Measurements from ENCODE around the gene VPS9D1.
"Not testable (repeated sequence)": the region's sequence is repeated elsewhere in the genome, so short reads cannot be mapped to it uniquely, and the experiment has no call there.

The VPS9D1 gene

DNA sequence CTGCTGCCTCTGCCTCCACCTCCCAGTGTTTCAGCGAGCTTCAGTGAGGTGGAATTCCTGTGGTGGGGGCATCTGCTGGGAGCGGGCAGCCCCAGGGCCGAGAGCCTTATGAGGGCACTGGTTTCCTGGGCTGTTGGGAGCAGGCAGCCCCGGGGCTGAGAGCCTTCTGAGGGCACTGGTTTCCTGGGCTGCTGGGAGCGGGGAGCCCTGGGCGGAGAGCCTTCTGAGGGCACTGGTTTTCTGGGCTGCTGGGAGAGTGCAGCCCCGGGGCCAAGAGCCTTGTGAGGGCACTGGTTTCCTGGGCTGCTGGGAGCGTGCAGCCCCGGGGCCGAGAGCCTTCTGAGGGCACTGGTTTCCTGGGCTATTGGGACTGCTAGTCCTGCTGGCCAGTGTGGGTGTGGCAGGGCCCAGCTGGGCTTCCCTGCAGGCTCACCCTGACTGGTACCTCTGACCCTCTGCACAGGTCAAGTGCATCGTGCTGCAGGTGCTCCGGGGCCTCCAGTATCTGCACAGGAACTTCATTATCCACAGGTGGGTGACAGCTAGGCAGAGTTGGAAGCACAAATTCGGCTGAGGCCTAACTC lies 28.6 kb downstream of the VPS9D1 start:
- H3K27ac ChIP-seq (ENCODE audit: low read length): no peak overlapping the region

DNA sequence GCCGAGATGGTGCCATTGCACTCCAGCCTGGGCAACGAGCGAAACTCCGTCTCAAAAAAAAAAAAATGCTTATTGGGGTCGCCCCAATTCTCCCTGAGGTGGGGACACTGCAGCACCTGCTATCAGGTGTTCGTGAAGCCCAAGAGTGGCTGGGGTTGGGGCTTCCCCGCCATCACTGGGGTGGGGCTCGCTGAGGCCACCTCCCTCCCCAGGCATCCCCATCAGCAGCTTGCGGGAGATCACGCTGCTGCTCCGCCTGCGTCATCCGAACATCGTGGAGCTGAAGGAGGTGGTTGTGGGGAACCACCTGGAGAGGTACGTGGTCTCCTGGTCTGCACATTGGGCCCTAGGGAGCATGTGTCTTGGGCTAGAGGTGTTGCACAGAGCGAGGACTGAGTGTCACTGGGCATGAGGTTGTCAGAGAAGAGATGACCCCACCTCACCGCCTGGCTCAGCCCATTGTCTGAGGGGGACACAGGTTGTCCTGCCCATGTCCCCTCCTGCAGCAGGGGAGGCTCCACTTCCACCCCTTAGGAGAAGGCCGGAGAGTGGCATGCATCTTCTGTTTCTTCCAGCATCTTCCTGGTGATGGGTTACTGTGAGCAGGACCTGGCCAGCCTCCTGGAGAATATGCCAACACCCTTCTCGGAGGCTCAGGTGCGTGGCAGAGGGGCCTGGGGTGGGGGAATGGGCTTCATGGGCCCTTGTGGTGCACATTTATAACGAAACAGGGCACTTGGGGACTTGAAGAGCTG lies 29.3 kb downstream of the VPS9D1 start:
- Histone ChIP-seq H3K4me1 (ENCODE audit: low read length) (peaks cover 4% of the 10 kb centered on the region), H2AFZ (ENCODE audit: low read depth, low read length) (no peak overlapping the region), H3K36me3 (replicated peaks; ENCODE audit: low read depth, low read length) (peaks cover 23% of the 10 kb centered on the region), H4K20me1 (ENCODE audit: insufficient read depth, low read length) (0 out of 2 replicates have a peak, but pooled peaks cover 3% of the 10 kb centered on the region), H3K9me3 (ENCODE audit: insufficient read depth, low read length) (no peaks in the 10 kb centered on the region), H3K4me2 (ENCODE audit: low read length) (no peak overlapping the region), H3K27ac (ENCODE audit: low read length) (no peak overlapping the region), H3K9ac (ENCODE audit: low read length) (no peak overlapping the region), H3K27me3 (ENCODE audit: low read depth, low read length) (no peaks in the 10 kb centered on the region), H3K4me3 (ENCODE audit: low read length) (no peak overlapping the region), H3K79me2 (ENCODE audit: low read length) (peaks cover 18% of the 10 kb centered on the region)
- TF ChIP-seq, protein P1, sequence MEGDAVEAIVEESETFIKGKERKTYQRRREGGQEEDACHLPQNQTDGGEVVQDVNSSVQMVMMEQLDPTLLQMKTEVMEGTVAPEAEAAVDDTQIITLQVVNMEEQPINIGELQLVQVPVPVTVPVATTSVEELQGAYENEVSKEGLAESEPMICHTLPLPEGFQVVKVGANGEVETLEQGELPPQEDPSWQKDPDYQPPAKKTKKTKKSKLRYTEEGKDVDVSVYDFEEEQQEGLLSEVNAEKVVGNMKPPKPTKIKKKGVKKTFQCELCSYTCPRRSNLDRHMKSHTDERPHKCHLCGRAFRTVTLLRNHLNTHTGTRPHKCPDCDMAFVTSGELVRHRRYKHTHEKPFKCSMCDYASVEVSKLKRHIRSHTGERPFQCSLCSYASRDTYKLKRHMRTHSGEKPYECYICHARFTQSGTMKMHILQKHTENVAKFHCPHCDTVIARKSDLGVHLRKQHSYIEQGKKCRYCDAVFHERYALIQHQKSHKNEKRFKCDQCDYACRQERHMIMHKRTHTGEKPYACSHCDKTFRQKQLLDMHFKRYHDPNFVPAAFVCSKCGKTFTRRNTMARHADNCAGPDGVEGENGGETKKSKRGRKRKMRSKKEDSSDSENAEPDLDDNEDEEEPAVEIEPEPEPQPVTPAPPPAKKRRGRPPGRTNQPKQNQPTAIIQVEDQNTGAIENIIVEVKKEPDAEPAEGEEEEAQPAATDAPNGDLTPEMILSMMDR (IDR thresholded peaks at IDR 0.05; ENCODE audit: low read depth, low read length): no peak
- no peak for TF ChIP-seq EZH2phosphoT487 (IDR thresholded peaks at IDR 0.05; ENCODE audit: low read depth)

More for the DNA sequence above, 28.6 kb downstream of the VPS9D1 start:
- Histone ChIP-seq H3K9ac (ENCODE audit: low read length) (no peak overlapping the region), H3K4me1 (ENCODE audit: low read length) (peaks cover 4% of the 10 kb centered on the region), H3K36me3 (replicated peaks; ENCODE audit: low read depth, low read length) (peaks cover 23% of the 10 kb centered on the region), H3K27me3 (ENCODE audit: low read depth, low read length) (no peaks in the 10 kb centered on the region), H2AFZ (ENCODE audit: low read depth, low read length) (no peak overlapping the region), H3K4me2 (ENCODE audit: low read length) (no peak overlapping the region), H4K20me1 (ENCODE audit: insufficient read depth, low read length) (0 out of 2 replicates have a peak, but pooled peaks cover 3% of the 10 kb centered on the region), H3K9me3 (ENCODE audit: insufficient read depth, low read length) (no peaks in the 10 kb centered on the region), H3K4me3 (ENCODE audit: low read length) (no peak overlapping the region), H3K79me2 (ENCODE audit: low read length) (peaks cover 15% of the 10 kb centered on the region)
- no peak for TF ChIP-seq EZH2phosphoT487 (IDR thresholded peaks at IDR 0.05; ENCODE audit: low read depth)
- TF ChIP-seq, protein P1 (IDR thresholded peaks at IDR 0.05; ENCODE audit: low read depth, low read length): no peak

DNA sequence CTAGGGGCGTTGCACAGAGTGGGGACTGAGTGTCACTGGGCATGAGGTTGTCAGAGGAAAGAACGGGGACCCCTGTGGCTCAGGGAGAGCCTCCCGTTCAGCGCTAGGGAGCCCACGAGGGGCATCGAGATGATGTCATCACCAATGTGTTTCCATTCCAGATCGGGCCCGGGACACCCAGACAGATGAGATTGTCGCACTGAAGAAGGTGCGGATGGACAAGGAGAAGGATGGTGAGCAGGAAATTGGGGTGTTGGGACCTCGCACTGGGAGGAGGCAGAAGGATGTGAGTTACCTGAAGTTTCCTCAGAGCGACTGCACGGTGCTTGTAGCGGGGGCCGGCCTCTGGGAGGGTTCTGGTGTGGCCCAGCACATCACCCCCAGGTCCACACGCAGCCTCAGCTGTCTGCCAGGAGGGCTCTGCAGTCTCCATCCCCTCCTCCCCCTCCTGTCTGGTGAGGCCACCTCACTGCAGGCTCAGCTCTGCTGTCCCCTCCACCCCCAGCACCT lies 30.3 kb downstream of the VPS9D1 start:
- H3K4me1 ChIP-seq (ENCODE audit: low read length): peaks cover 8% of the 10 kb centered on the region
- no peak overlapping the region for H3K4me3 ChIP-seq (ENCODE audit: low read length)
- no peak overlapping the region for H3K9ac ChIP-seq (ENCODE audit: low read length)
- H3K27ac ChIP-seq (ENCODE audit: low read length): no peak overlapping the region
- H3K9me3 ChIP-seq (ENCODE audit: insufficient read depth, low read length): peaks cover 2% of the 10 kb centered on the region
- H3K27me3 ChIP-seq (ENCODE audit: low read depth, low read length): no peaks in the 10 kb centered on the region
- peaks cover 18% of the 10 kb centered on the region for H3K79me2 ChIP-seq (ENCODE audit: low read length)
- H3K4me2 ChIP-seq (ENCODE audit: low read length): no peak overlapping the region
- TF ChIP-seq EZH2phosphoT487 (IDR thresholded peaks at IDR 0.05; ENCODE audit: low read depth): no peak
- TF ChIP-seq, protein P1 (IDR thresholded peaks at IDR 0.05; ENCODE audit: low read depth, low read length): no peak
- no peaks in the 10 kb centered on the region for H4K20me1 ChIP-seq (ENCODE audit: insufficient read depth, low read length)
- H3K36me3 ChIP-seq (replicated peaks; ENCODE audit: low read depth, low read length): peaks cover 28% of the 10 kb centered on the region
- H2AFZ ChIP-seq (ENCODE audit: low read depth, low read length): no peak overlapping the region

DNA sequence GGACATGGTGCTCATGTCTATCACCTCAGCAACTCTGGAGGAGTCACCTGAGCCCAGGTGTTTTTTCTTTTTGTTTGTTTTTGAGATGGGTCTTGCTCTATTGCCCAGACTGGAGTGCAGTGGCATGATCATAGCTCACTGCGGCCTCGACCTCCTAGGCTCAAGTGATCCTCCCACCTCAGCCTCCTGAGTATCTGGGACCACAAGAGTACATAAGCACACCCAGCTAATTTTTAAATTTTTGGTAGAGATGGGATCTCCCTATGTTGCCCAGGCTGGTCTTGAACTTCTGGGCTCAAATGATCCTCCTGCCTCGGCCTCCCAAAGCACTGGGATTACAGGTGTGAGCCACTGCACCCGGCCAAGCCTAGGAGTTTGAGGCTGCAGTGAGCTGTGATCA lies 31.1 kb downstream of the VPS9D1 start:
- Histone ChIP-seq H3K79me2 (ENCODE audit: low read length) (peaks cover 18% of the 10 kb centered on the region), H3K36me3 (replicated peaks; ENCODE audit: low read depth, low read length) (peaks cover 32% of the 10 kb centered on the region)
- H3K27ac ChIP-seq (ENCODE audit: low read length); H2AFZ ChIP-seq (ENCODE audit: low read depth, low read length); H3K4me1 ChIP-seq (ENCODE audit: low read length); H3K27me3 ChIP-seq (ENCODE audit: low read depth, low read length); H3K9ac ChIP-seq (ENCODE audit: low read length); H3K4me3 ChIP-seq (ENCODE audit: low read length); H3K4me2 ChIP-seq (ENCODE audit: low read length); H3K9me3 ChIP-seq (ENCODE audit: insufficient read depth, low read length); H4K20me1 ChIP-seq (ENCODE audit: insufficient read depth, low read length): not testable (repeated sequence)
